Ureter (tissue), 1 donor: ENCODE results near the gene ACSS2. TPM values are rescaled to one million over a fixed set of nuclear protein-coding genes. Genes with fewer than 3 reads are reported as not detected.

ENCODE experiments used
- total RNA-seq: library from RNA; stranded (reverse); gene quantifications from one replicate; pipeline ENCODE4 v1.2.4, GENCODE V29; 2023
- donor health status: DM: yes; HTN: yes; CAD: no.

The ACSS2 gene
- total RNA-seq, 1 donor from 2014 or later: 45.8 TPM

Other genes starting within 250 kb of the ACSS2 start
- 33.5 TPM for gene PIGU, start 199.5 kb upstream of the ACSS2 start, total RNA-seq
- 31.9 TPM for gene TP53INP2, start 172.3 kb upstream of the ACSS2 start, total RNA-seq
- 40.7 TPM for gene NCOA6, start 51.0 kb upstream of the ACSS2 start, total RNA-seq
- 27.3 TPM for gene GGT7, start 3.8 kb upstream of the ACSS2 start, total RNA-seq
- gene GSS, start 79.2 kb downstream of the ACSS2 start, total RNA-seq: 56.6 TPM
- 1.4 TPM for gene MYH7B, start 79.3 kb downstream of the ACSS2 start, total RNA-seq
- gene TRPC4AP, start 216.2 kb downstream of the ACSS2 start, total RNA-seq: 57.5 TPM